Measurements from ENCODE around the gene SEMA5B. TPM values are rescaled to one million over a fixed set of nuclear protein-coding genes. Genes with fewer than 3 reads are reported as not detected.

Gene SEMA5B
- total RNA-seq, 4 donors from 2014 or later: 0.29 to 25.4 (median 4.5) TPM; not detected in 1

DNA sequence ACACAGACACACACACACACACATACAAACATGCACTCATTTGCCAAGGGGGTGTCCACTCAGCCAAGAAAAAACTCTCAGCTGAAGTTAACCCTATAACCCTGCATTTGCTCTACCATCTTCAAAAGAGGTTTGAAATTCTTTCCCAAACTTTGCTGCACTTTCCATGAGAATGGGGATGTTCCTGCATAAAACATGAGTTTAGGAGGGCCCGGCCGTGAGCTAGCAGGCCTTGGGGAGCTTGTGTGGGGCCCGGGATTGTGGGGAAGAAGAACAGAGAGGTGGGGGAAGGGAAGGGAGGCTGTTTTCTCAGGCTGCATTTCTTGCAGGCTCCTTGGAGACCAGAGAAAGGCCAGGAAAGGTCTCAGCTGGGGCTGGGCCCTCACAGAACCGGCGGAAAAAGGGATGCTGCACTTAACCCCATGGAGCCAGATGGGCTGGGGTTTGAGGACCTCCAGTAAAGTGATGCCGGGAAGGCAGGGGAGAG lies 40.8 kb downstream of the SEMA5B start:
- no peak for TF ChIP-seq POLR2A (IDR thresholded peaks at IDR 0.05)
- TF ChIP-seq, protein P1, sequence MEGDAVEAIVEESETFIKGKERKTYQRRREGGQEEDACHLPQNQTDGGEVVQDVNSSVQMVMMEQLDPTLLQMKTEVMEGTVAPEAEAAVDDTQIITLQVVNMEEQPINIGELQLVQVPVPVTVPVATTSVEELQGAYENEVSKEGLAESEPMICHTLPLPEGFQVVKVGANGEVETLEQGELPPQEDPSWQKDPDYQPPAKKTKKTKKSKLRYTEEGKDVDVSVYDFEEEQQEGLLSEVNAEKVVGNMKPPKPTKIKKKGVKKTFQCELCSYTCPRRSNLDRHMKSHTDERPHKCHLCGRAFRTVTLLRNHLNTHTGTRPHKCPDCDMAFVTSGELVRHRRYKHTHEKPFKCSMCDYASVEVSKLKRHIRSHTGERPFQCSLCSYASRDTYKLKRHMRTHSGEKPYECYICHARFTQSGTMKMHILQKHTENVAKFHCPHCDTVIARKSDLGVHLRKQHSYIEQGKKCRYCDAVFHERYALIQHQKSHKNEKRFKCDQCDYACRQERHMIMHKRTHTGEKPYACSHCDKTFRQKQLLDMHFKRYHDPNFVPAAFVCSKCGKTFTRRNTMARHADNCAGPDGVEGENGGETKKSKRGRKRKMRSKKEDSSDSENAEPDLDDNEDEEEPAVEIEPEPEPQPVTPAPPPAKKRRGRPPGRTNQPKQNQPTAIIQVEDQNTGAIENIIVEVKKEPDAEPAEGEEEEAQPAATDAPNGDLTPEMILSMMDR (IDR thresholded peaks at IDR 0.05): no peak
- no peaks in the 10 kb centered on the region for H3K9me3 ChIP-seq
- no peak overlapping the region for H3K27ac ChIP-seq
- no peaks in the 10 kb centered on the region for H3K4me1 ChIP-seq
- no peak overlapping the region for H3K4me3 ChIP-seq
- DNase-seq: no peak
- H3K36me3 ChIP-seq: no peaks in the 10 kb centered on the region
- H3K27me3 ChIP-seq: no peaks in the 10 kb centered on the region
- intact Hi-C loops (cut with DNase I; ENCODE audit: low total_unique reads): no loop called here

DNA sequence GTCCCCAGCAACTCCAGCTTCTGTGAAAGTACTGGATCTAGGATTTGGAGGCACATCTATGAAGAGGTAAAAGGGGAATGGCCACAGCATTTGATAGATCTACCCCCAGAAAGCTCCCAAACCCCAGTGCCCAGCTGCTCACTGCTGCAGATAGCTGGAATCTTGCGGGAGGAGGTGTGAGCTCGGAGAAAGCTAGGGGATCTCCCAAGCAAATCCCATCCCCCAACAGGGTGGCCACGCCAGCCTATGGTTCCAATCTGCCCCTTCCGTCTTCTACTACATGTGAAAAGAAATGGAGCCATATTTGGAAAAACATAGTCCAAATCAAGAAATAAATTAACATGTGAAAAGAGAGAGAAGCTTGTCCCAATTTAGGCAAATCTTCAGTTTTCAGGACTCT lies 42.0 kb downstream of the SEMA5B start:
- DNase-seq: no peak
- intact Hi-C loops (cut with DNase I; ENCODE audit: low total_unique reads): no loop called here
- Histone ChIP-seq H3K27me3 (no peaks in the 10 kb centered on the region), H3K27ac (no peak overlapping the region), H3K9me3 (no peaks in the 10 kb centered on the region), H3K36me3 (no peaks in the 10 kb centered on the region), H3K4me1 (no peaks in the 10 kb centered on the region), H3K4me3 (no peak overlapping the region)
- TF ChIP-seq POLR2A (IDR thresholded peaks at IDR 0.05): no peak
- TF ChIP-seq, protein P1 (IDR thresholded peaks at IDR 0.05): no peak

DNA sequence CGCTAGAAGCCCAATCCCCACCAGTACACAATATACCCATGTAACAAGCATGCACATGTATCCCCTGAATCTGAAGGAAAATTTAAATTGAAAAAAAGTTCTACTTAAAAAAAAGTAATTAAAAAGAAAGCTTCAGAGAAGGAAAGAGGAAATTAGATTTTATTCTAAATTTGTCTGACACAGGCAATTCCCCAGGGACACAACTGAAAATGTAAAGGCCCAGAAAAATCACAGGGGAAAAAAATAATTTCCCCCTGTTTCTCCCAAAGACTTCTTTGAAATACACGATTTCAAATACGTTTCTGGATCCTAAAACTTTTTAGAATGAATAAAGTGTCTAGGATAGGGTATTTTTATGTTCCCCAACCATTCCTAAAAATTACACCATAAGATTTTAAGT lies 42.9 kb downstream of the SEMA5B start:
- intact Hi-C loops (cut with DNase I; ENCODE audit: low total_unique reads): no loop called here
- no peak overlapping the region for H3K4me3 ChIP-seq
- no peak for DNase-seq
- H3K36me3 ChIP-seq: no peaks in the 10 kb centered on the region
- H3K4me1 ChIP-seq: no peaks in the 10 kb centered on the region
- no peak overlapping the region for H3K27ac ChIP-seq
- no peaks in the 10 kb centered on the region for H3K27me3 ChIP-seq
- TF ChIP-seq POLR2A (IDR thresholded peaks at IDR 0.05): no peak
- TF ChIP-seq, protein P1 (IDR thresholded peaks at IDR 0.05): no peak
- no peaks in the 10 kb centered on the region for H3K9me3 ChIP-seq

DNA sequence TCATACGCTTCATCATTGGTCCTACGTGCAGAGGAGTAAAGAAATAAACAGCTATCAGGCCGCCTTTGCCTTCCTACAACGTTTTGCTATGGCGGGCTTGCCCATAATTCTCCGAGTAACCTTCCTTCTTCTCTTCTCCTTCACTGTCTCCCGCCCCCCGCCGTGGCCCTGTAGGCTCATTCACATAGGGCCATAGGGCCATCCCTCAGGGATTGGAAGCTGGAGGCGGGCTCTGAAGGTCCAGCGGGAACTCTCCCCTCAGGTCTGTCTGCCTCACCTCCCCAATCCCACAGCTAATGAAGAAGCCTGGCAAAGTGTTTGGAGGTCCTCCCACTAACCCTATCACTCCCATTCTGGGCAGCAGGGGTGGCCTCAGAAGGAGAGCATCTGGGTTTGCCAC lies 43.6 kb downstream of the SEMA5B start:
- no peak for TF ChIP-seq POLR2A (IDR thresholded peaks at IDR 0.05)
- TF ChIP-seq, protein P1 (IDR thresholded peaks at IDR 0.05): no peak
- no peaks in the 10 kb centered on the region for H3K4me1 ChIP-seq
- H3K9me3 ChIP-seq: no peaks in the 10 kb centered on the region
- intact Hi-C loops (cut with DNase I; ENCODE audit: low total_unique reads): no loop called here
- H3K4me3 ChIP-seq: no peak overlapping the region
- H3K36me3 ChIP-seq: no peaks in the 10 kb centered on the region
- H3K27ac ChIP-seq: no peak overlapping the region
- no peaks in the 10 kb centered on the region for H3K27me3 ChIP-seq
- no peak for DNase-seq

DNA sequence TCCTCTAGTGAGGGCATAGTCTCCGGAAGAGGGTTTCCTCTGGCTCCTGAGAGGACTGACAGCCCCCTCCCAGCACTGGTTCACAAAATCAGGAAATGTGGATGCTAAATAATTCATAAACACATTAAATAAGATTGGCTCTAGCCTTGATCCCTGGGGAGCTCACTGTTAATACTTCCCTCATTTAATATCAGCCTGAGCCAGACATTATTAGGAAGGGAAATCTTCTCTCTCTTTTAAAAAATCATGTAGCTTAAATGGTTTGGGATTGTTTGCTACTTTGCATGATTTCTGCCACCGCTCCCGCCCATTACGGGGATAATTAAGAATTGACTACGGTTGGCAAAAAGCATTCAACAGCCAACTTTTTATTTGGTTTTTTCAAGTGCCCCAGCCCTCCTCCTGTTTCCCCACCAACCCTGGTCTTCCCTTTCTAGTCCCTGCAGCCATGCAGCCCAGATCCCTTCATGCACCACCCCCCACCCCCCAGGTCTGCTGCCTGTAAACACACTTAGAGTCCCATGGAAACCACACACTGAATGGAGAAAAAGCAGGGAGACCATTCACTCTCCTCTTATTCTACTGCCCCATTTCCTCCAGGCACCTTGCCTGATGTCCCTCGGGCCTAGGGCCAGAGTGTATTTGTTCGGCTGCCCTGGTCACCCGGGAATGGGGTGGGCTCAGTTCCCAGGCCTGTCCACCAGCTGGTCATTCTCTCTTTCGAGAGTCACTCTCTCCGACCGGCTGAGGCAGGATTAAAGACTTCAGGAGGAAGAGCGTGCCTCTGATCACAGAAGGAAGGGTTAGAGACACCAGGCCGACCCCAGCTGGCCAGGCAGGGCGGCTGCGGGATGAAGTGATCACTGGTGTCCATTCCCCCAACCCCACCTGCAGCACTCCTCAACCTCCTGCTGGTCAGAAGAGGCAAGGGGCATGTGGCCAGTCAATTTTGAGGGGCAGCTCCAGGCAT lies 45.1 kb downstream of the SEMA5B start:
- Histone ChIP-seq H3K27ac (no peak overlapping the region), H3K36me3 (no peaks in the 10 kb centered on the region), H3K9me3 (no peaks in the 10 kb centered on the region), H3K27me3 (no peaks in the 10 kb centered on the region), H3K4me1 (no peaks in the 10 kb centered on the region), H3K4me3 (no peak overlapping the region)
- peak in 1 of 2 donors; percentile 53 for DNase-seq
- TF ChIP-seq POLR2A (IDR thresholded peaks at IDR 0.05): no peak
- TF ChIP-seq, protein P1 (IDR thresholded peaks at IDR 0.05): no peak
- intact Hi-C loops (cut with DNase I; ENCODE audit: low total_unique reads): no loop called here

Data from uterus (tissue), 4 donors.